HEK293 (cell line): Measurements from ENCODE around the gene NOS2.
"Not testable (repeated sequence)": the region's sequence is repeated elsewhere in the genome, so short reads cannot be mapped to it uniquely, and the experiment has no call there.

ENCODE experiments used
- CTCF ChIA-PET: fragments of 350-600 bp; formaldehyde crosslinking; extraction: SDS; loops from one replicate; lab custom pipeline; 2021; ENCODE audit warnings: antibody characterized with exemption; lab: Yijun Ruan, JAX
- POLR2A ChIA-PET: fragments of 300-600 bp; formaldehyde crosslinking; extraction: SDS; loops from one replicate; lab custom pipeline; 2020; ENCODE audit warnings: antibody characterized with exemption, inconsistent platforms; lab: Yijun Ruan, JAX
- H3K27ac ChIP-seq: fragments of 200-500 bp; sonication (Bioruptor generic); 2 replicates; pipeline ENCODE4 v1.5.1; 2014; ENCODE audit warnings: low read depth, low read length, control low read depth, inconsistent platforms; ENCODE audit errors: extremely low read depth
- H3K36me3 ChIP-seq, 2 experiments: fragments of 200-500 bp in 1 of 2; sonication (Bioruptor generic) in 1 of 2; 1 replicate in 1 of 2; 2 replicates in 1 of 2; pipeline ENCODE4 v1.5.1; 2014 to 2017; ENCODE audit warnings: inconsistent platforms in 2 of 2, low read length in 2 of 2; ENCODE audit not compliant: control insufficient read depth in 2 of 2, insufficient read depth in 1 of 2
- H3K4me1 ChIP-seq: fragments of 200-500 bp; sonication (Bioruptor generic); 2 replicates; pipeline ENCODE4 v1.5.1; 2014; ENCODE audit warnings: mild to moderate bottlenecking, low read length, inconsistent platforms; ENCODE audit not compliant: control insufficient read depth, insufficient read depth
- H3K4me3 ChIP-seq: 2 replicates; pipeline ENCODE4 v1.5.1; 2011; ENCODE audit warnings: low read depth, mild to moderate bottlenecking, control low read depth, low read length, moderate library complexity
- H3K9me3 ChIP-seq: fragments of 200-500 bp; sonication (Bioruptor generic); 2 replicates; pipeline ENCODE4 v1.5.1; 2014; ENCODE audit warnings: low read depth, low read length, inconsistent platforms; ENCODE audit not compliant: control insufficient read depth, insufficient read depth
- BCL6B ChIP-seq: fragments of 450-650 bp; formaldehyde crosslinking; IDR thresholded peaks from 2 replicates; pipeline ENCODE4 v1.5.1; 2017; ENCODE audit warnings: missing biosample characterization, missing genetic modification characterization
- KLF1 ChIP-seq: fragments of 450-650 bp; formaldehyde crosslinking; IDR thresholded peaks from 2 replicates; pipeline ENCODE4 v1.5.1; 2016; ENCODE audit warnings: missing biosample characterization, missing genetic modification characterization
- KLF10 ChIP-seq: fragments of 450-650 bp; IDR thresholded peaks from 2 replicates; pipeline ENCODE4 v1.5.1; 2018; ENCODE audit warnings: missing biosample characterization, mild to moderate bottlenecking, missing genetic modification characterization
- KLF17 ChIP-seq: fragments of 450-650 bp; formaldehyde crosslinking; IDR thresholded peaks from 2 replicates; pipeline ENCODE4 v1.5.1; 2016; ENCODE audit warnings: missing biosample characterization, missing genetic modification characterization
- KLF9 ChIP-seq: fragments of 450-650 bp; formaldehyde crosslinking; IDR thresholded peaks from 2 replicates; pipeline ENCODE4 v1.5.1; 2016; ENCODE audit warnings: missing biosample characterization, missing genetic modification characterization, low read depth
- PRDM2 ChIP-seq: fragments of 450-650 bp; formaldehyde crosslinking; IDR thresholded peaks from 2 replicates; pipeline ENCODE4 v1.5.1; 2016; ENCODE audit warnings: missing biosample characterization, missing genetic modification characterization, borderline replicate concordance
- RBAK ChIP-seq: fragments of 450-650 bp; formaldehyde crosslinking; IDR thresholded peaks from 2 replicates; pipeline ENCODE4 v1.5.1; 2016; ENCODE audit warnings: missing biosample characterization, missing genetic modification characterization
- SETDB1 ChIP-seq: IDR thresholded peaks from one replicate; pipeline ENCODE4 v1.6.1; 2017; ENCODE audit warnings: mild to moderate bottlenecking, low read length, moderate library complexity, mixed read lengths; ENCODE audit not compliant: insufficient read length
- TSHZ1 ChIP-seq: fragments of 450-650 bp; formaldehyde crosslinking; IDR thresholded peaks from 2 replicates; pipeline ENCODE4 v1.5.1; 2016; ENCODE audit warnings: missing biosample characterization, missing genetic modification characterization, borderline replicate concordance
- ZBTB20 ChIP-seq: fragments of 450-650 bp; formaldehyde crosslinking; IDR thresholded peaks from 2 replicates; pipeline ENCODE4 v1.5.1; 2016; ENCODE audit warnings: missing biosample characterization, missing genetic modification characterization
- ZBTB7A ChIP-seq: fragments of 450-650 bp; formaldehyde crosslinking; IDR thresholded peaks from 2 replicates; pipeline ENCODE4 v1.5.1; 2016; ENCODE audit warnings: low read depth, missing biosample characterization, missing genetic modification characterization
- ZFP3 ChIP-seq: fragments of 450-650 bp; formaldehyde crosslinking; IDR thresholded peaks from 2 replicates; pipeline ENCODE4 v1.5.1; 2016; ENCODE audit warnings: low read depth, missing biosample characterization, missing genetic modification characterization
- ZNF341 ChIP-seq: fragments of 450-650 bp; formaldehyde crosslinking; IDR thresholded peaks from 2 replicates; pipeline ENCODE4; 2016; ENCODE audit warnings: low read depth, missing biosample characterization, missing genetic modification characterization
- ZNF404 ChIP-seq: fragments of 450-650 bp; formaldehyde crosslinking; IDR thresholded peaks from 2 replicates; pipeline ENCODE4 v1.5.1; 2017; ENCODE audit warnings: missing biosample characterization, missing genetic modification characterization
- ZNF510 ChIP-seq: fragments of 450-650 bp; formaldehyde crosslinking; IDR thresholded peaks from 2 replicates; pipeline ENCODE4 v1.5.1; 2018; ENCODE audit warnings: mild to moderate bottlenecking, missing genetic modification characterization, missing biosample characterization; ENCODE audit not compliant: insufficient replicate concordance
- ZNF513 ChIP-seq: fragments of 450-650 bp; IDR thresholded peaks from 2 replicates; pipeline ENCODE4 v1.5.1; 2018; ENCODE audit warnings: missing biosample characterization, missing genetic modification characterization
- ZNF580 ChIP-seq: fragments of 450-650 bp; formaldehyde crosslinking; IDR thresholded peaks from 2 replicates; pipeline ENCODE4 v1.5.1; 2016; ENCODE audit warnings: missing biosample characterization, missing genetic modification characterization
- ZNF624 ChIP-seq: fragments of 450-650 bp; formaldehyde crosslinking; IDR thresholded peaks from 2 replicates; pipeline ENCODE4 v1.5.1; 2017; ENCODE audit warnings: missing biosample characterization, missing genetic modification characterization
- ZNF626 ChIP-seq: fragments of 450-650 bp; sonication (Bioruptor Pico); formaldehyde crosslinking; IDR thresholded peaks from 2 replicates; pipeline ENCODE4 v1.5.1; 2018; ENCODE audit warnings: missing biosample characterization, missing genetic modification characterization, inconsistent platforms

Gene NOS2

GRCh38 chr17:27824176-27824715, 23.9 kb upstream of the NOS2 start (continued):
- TF ChIP-seq BCL6B (tag by site-specific recombination) (no peak), ZNF341 (tag by site-specific recombination) (no peak), RBAK (no peak), ZNF626 (no peak), ZNF624 (tag by site-specific recombination) (no peak), KLF17 (tag by site-specific recombination) (no peak), KLF9 (tag by site-specific recombination) (no peak), ZNF510 (tag by site-specific recombination) (no peak)

- H3K9me3 ChIP-seq, POLR2A ChIA-PET, H3K36me3 ChIP-seq, H3K4me3 ChIP-seq, H3K4me1 ChIP-seq, H3K27ac ChIP-seq: not testable (repeated sequence)
- CTCF ChIA-PET: interaction anchor here (1.1 to 3.7 kb wide), 2 partner anchors 17 to 588 kb away, joined by 3 to 23 read pairs; no protein-coding TSS in a partner anchor
- TF ChIP-seq SETDB1: peak; percentile 73
Measured at GRCh38 chr17:27822108-27822507, 21.8 kb upstream of the NOS2 start.

GRCh38 chr17:27821318-27821717, 21.0 kb upstream of the NOS2 start:
- H3K4me1 ChIP-seq: no peaks in the 10 kb centered on the region
- no peak overlapping the region for H3K27ac ChIP-seq
- no peaks in the 10 kb centered on the region for H3K36me3 ChIP-seq
- ChIA-PET POLR2A (no interaction called here), CTCF (interaction anchor here (1.4 kb wide), 1 partner anchor 58 kb away, joined by 4 read pairs; no protein-coding TSS in a partner anchor)
- no peaks in the 10 kb centered on the region for H3K9me3 ChIP-seq
- no peak overlapping the region for H3K4me3 ChIP-seq
- no peak for TF ChIP-seq ZBTB20
- TF ChIP-seq ZFP3: no peak
- no peak for TF ChIP-seq TSHZ1 (tag by site-specific recombination)
- TF ChIP-seq ZNF513 (tag by site-specific recombination): no peak
- no peak for TF ChIP-seq KLF1 (tag by site-specific recombination)
- TF ChIP-seq ZBTB7A: no peak
- TF ChIP-seq ZNF580: no peak
- TF ChIP-seq KLF10: no peak
- TF ChIP-seq PRDM2: no peak
- TF ChIP-seq ZNF404 (tag by site-specific recombination): no peak
- no peak for TF ChIP-seq ZNF624 (tag by site-specific recombination)
